B cell (primary cell): ENCODE results near the gene EEF2KMT.

Experiments
- EZH2 ChIP-seq: IDR thresholded peaks from 2 replicates; pipeline ENCODE4 v1.6.1; 2012; ENCODE audit warnings: borderline replicate concordance, low read depth, mild to moderate bottlenecking, moderate library complexity, low read length; ENCODE audit not compliant: insufficient read depth, poor library complexity, severe bottlenecking
- TF ChIP-seq, protein P1 (sequence below): fragments of 200-600 bp; IDR thresholded peaks from one replicate; pipeline ENCODE4 v1.8.0; 2022; ENCODE audit warnings: antibody characterized with exemption, mild to moderate bottlenecking

DNA sequence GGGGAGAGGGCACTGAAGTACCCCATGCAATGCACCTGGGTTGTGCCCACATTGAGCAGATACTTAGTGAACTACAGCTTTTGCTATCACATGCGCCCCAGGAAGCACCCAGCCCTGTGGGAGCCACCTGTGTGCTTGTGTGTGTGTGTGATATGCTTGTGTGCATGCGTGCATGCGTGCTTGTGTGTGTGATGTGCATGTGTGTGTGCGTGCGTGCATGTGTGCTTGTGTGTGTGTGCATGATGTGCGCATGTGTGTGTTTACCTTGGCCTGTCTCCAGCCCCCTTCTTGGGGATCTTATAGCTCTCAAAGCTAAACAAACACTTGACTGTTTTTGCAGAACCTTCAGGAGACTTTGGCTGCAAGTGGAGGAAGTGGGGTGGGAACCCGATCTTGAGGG, 32.7 kb downstream of the EEF2KMT start:
- TF ChIP-seq, protein P1, sequence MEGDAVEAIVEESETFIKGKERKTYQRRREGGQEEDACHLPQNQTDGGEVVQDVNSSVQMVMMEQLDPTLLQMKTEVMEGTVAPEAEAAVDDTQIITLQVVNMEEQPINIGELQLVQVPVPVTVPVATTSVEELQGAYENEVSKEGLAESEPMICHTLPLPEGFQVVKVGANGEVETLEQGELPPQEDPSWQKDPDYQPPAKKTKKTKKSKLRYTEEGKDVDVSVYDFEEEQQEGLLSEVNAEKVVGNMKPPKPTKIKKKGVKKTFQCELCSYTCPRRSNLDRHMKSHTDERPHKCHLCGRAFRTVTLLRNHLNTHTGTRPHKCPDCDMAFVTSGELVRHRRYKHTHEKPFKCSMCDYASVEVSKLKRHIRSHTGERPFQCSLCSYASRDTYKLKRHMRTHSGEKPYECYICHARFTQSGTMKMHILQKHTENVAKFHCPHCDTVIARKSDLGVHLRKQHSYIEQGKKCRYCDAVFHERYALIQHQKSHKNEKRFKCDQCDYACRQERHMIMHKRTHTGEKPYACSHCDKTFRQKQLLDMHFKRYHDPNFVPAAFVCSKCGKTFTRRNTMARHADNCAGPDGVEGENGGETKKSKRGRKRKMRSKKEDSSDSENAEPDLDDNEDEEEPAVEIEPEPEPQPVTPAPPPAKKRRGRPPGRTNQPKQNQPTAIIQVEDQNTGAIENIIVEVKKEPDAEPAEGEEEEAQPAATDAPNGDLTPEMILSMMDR, result no peak
- TF ChIP-seq EZH2, result no peak
